Measurements from ENCODE around the gene NPM3.
A peak's percentile ranks its signal among the peaks of the same experiment; 100 is the strongest.

The NPM3 gene

GRCh38 chr10:101773923-101774588 is 9.2 kb downstream of the NPM3 start:
- no peak for DNase-seq

- no peak for DNase-seq
These were observed 10.1 kb downstream of the NPM3 start for GRCh38 chr10:101772895-101773761.

GRCh38 chr10:101772017-101772894 is 11.0 kb downstream of the NPM3 start:
- DNase-seq, result no peak

GRCh38 chr10:101771380-101771779 is 11.9 kb downstream of the NPM3 start:
- DNase-seq, result no peak

- no peak for DNase-seq
These were observed 12.7 kb downstream of the NPM3 start for GRCh38 chr10:101770331-101771215.

- DNase-seq, result no peak
These were observed 13.6 kb downstream of the NPM3 start for GRCh38 chr10:101769541-101770180.

GRCh38 chr10:101768791-101769170 is 14.5 kb downstream of the NPM3 start:
- DNase-seq, result no peak

- DNase-seq, result no peak
These were observed 15.1 kb downstream of the NPM3 start for GRCh38 chr10:101767966-101768790.

- DNase-seq, result peak; percentile 82
These were observed 15.7 kb downstream of the NPM3 start for GRCh38 chr10:101767600-101767945.

- DNase-seq, result no peak
These were observed 16.3 kb downstream of the NPM3 start for GRCh38 chr10:101766753-101767599.

- DNase-seq, result no peak
These were observed 16.9 kb downstream of the NPM3 start for GRCh38 chr10:101766306-101766705.

GRCh38 chr10:101763141-101763846 is 20.0 kb downstream of the NPM3 start:
- no peak for DNase-seq

- no peak for DNase-seq
These were observed 20.5 kb downstream of the NPM3 start for GRCh38 chr10:101762736-101763135.

GRCh38 chr10:101761226-101761625 is 22.0 kb downstream of the NPM3 start:
- DNase-seq, result no peak

- DNase-seq, result no peak
These were observed 22.7 kb downstream of the NPM3 start for GRCh38 chr10:101760510-101760909.

GRCh38 chr10:101759309-101760247 is 23.7 kb downstream of the NPM3 start:
- no peak for DNase-seq

- no peak for DNase-seq
These were observed 24.4 kb downstream of the NPM3 start for GRCh38 chr10:101758858-101759257.

- DNase-seq, result no peak
These were observed 31.0 kb downstream of the NPM3 start for GRCh38 chr10:101752241-101752640.
